GM23338 (cell line): Measurements from ENCODE around the gene ACO2. TPM values are rescaled to one million over a fixed set of nuclear protein-coding genes. Genes with fewer than 3 reads are reported as not detected.

ENCODE experiments used
- ATAC-seq: fragments of 200-7000 bp; cut with Tn5 transposase; 3 replicates; pipeline ENCODE4 v1.9.1; 2020
- DNase-seq: peaks from one replicate; pipeline ENCODE4 v3.0.0-alpha.2; 2015; ENCODE audit warnings: low spot score
- H2AFZ ChIP-seq: fragments of 200-600 bp; sonication (generic); 2 replicates; pipeline ENCODE4 v1.8.0; 2016; ENCODE audit warnings: antibody characterized with exemption, mild to moderate bottlenecking, moderate library complexity
- H3F3A ChIP-seq: fragments of 200-600 bp; sonication (generic); replicated peaks from 2 replicates; pipeline ENCODE4 v1.8.0; 2017; ENCODE audit warnings: antibody characterized with exemption, mixed run types, low read depth
- H3K27ac ChIP-seq: fragments of 200-600 bp; sonication (generic); 2 replicates; pipeline ENCODE4 v1.6.1; 2016; ENCODE audit warnings: low read depth
- H3K27me3 ChIP-seq: fragments of 200-600 bp; sonication (generic); 2 replicates; pipeline ENCODE4 v1.8.0; 2016; ENCODE audit warnings: mild to moderate bottlenecking, mixed run types, moderate library complexity; ENCODE audit not compliant: insufficient read depth
- H3K36me3 ChIP-seq: fragments of 200-600 bp; sonication (generic); 2 replicates; pipeline ENCODE4 v1.8.0; 2016; ENCODE audit warnings: mild to moderate bottlenecking; ENCODE audit not compliant: insufficient read depth
- H3K4me1 ChIP-seq: fragments of 200-600 bp; sonication (generic); 2 replicates; pipeline ENCODE4 v1.8.0; 2016; ENCODE audit warnings: mild to moderate bottlenecking, moderate library complexity; ENCODE audit not compliant: insufficient read depth
- H3K4me2 ChIP-seq: fragments of 200-600 bp; sonication (generic); 2 replicates; pipeline ENCODE4 v1.7.1; 2017; ENCODE audit warnings: mixed run types
- H3K4me3 ChIP-seq: fragments of 200-600 bp; sonication (generic); 2 replicates; pipeline ENCODE4 v1.6.1; 2016; ENCODE audit warnings: mixed run types
- H3K79me2 ChIP-seq: fragments of 200-600 bp; sonication (generic); replicated peaks from 2 replicates; pipeline ENCODE4 v1.8.0; 2017; ENCODE audit warnings: mild to moderate bottlenecking; ENCODE audit not compliant: insufficient read depth
- H3K9me2 ChIP-seq: fragments of 200-600 bp; sonication (generic); 2 replicates; pipeline ENCODE4 v1.8.0; 2017; ENCODE audit not compliant: insufficient read depth
- H4K20me1 ChIP-seq: fragments of 200-600 bp; sonication (generic); replicated peaks from 2 replicates; pipeline ENCODE4 v1.8.0; 2017; ENCODE audit warnings: mild to moderate bottlenecking; ENCODE audit not compliant: insufficient read depth
- H3K27ac Mint-ChIP-seq: 2 replicates; pipeline ENCODE4 v1.8.0; 2020; ENCODE audit warnings: inconsistent platforms, mild to moderate bottlenecking, moderate library complexity, mixed read lengths
- H3K27me3 Mint-ChIP-seq: 3 replicates; pipeline ENCODE4 v1.8.0; 2022; ENCODE audit warnings: low read depth, mild to moderate bottlenecking, moderate library complexity, mixed read lengths, inconsistent platforms; ENCODE audit not compliant: insufficient read depth, poor library complexity
- H3K36me3 Mint-ChIP-seq: 3 replicates; pipeline ENCODE4 v1.8.0; 2021; ENCODE audit warnings: low read depth, mild to moderate bottlenecking, inconsistent platforms, moderate library complexity, mixed read lengths
- H3K4me1 Mint-ChIP-seq: 3 replicates; pipeline ENCODE4 v1.8.0; 2020; ENCODE audit warnings: mild to moderate bottlenecking, inconsistent platforms, mixed read lengths
- H3K4me3 Mint-ChIP-seq: 3 replicates; pipeline ENCODE4 v1.8.0; 2021; ENCODE audit warnings: moderate library complexity, mild to moderate bottlenecking, inconsistent platforms, mixed read lengths
- H3K9me3 Mint-ChIP-seq: 3 replicates; pipeline ENCODE4 v1.8.0; 2020; ENCODE audit warnings: moderate library complexity, mild to moderate bottlenecking, inconsistent platforms, mixed read lengths
- CREB1 ChIP-seq: fragments of 250-450 bp; sonication (Bioruptor Pico); IDR thresholded peaks from 2 replicates; pipeline ENCODE4 v1.5.0; 2020; ENCODE audit warnings: low read depth, mild to moderate bottlenecking, moderate library complexity
- EZH2 ChIP-seq: fragments of 200-600 bp; sonication (generic); IDR thresholded peaks from one replicate; pipeline ENCODE4 v1.8.0; 2017; ENCODE audit warnings: antibody characterized with exemption, mild to moderate bottlenecking, low read depth; ENCODE audit not compliant: unreplicated experiment
- EZH2phosphoT487 ChIP-seq: fragments of 200-600 bp; sonication (generic); IDR thresholded peaks from one replicate; pipeline ENCODE4 v1.8.1; 2018; ENCODE audit warnings: antibody characterized with exemption; ENCODE audit not compliant: unreplicated experiment
- JUNB ChIP-seq: IDR thresholded peaks from one replicate; pipeline ENCODE4 v1.6.1; 2016; ENCODE audit warnings: antibody characterized with exemption; ENCODE audit not compliant: unreplicated experiment
- NANOG ChIP-seq: IDR thresholded peaks from 2 replicates; pipeline ENCODE4 v1.6.1; 2016; ENCODE audit warnings: antibody characterized with exemption, borderline replicate concordance
- POLR2AphosphoS5 ChIP-seq: IDR thresholded peaks from 2 replicates; pipeline ENCODE4 v1.6.1; 2016; ENCODE audit warnings: antibody characterized with exemption, low read depth
- STAT1 ChIP-seq: IDR thresholded peaks from one replicate; pipeline ENCODE4 v1.6.1; 2016; ENCODE audit warnings: antibody characterized with exemption; ENCODE audit not compliant: unreplicated experiment
- ZNF114 ChIP-seq: fragments of 250-450 bp; sonication (Bioruptor Pico); IDR thresholded peaks from 2 replicates; pipeline ENCODE4 v1.5.0; 2020; ENCODE audit warnings: mild to moderate bottlenecking, moderate library complexity
- polyA plus RNA-seq: library from polyadenylated mRNA; unstranded; fragments of >200 nt; fragmentation: Nextera tagmentation; extraction: Ambion mirVana; gene quantifications from 2 replicates; pipeline ENCODE4 v1.2.1, GENCODE V29; 2016
- total RNA-seq: library from RNA; depleted of rRNA; stranded (reverse); fragments of >200 nt; shearing (Covaris generic); gene quantifications from 2 replicates; pipeline ENCODE4 v1.2.3, GENCODE V29; 2014
- TF ChIP-seq, protein P1 (sequence below): IDR thresholded peaks from 2 replicates; pipeline ENCODE4 v1.6.1; 2016; ENCODE audit warnings: antibody characterized with exemption
- TF ChIP-seq, protein P2 (sequence below): fragments of 250-450 bp; sonication (Bioruptor Pico); IDR thresholded peaks from 2 replicates; pipeline ENCODE4 v1.5.0; 2020; ENCODE audit warnings: mild to moderate bottlenecking, moderate library complexity
- TF ChIP-seq, protein P3 (sequence below): IDR thresholded peaks from one replicate; pipeline ENCODE4 v1.6.1; 2018; ENCODE audit warnings: antibody characterized with exemption; ENCODE audit not compliant: unreplicated experiment
- TF ChIP-seq, protein P4 (sequence below), 2 experiments: fragments of 200-600 bp in 1 of 2; sonication (generic) in 1 of 2; conservative IDR thresholded peaks; 2 replicates each; pipeline versions ENCODE4 v1.5.1 to v1.6.1; 2016 to 2017; ENCODE audit warnings: antibody characterized with exemption in 2 of 2, low read depth in 2 of 2, mild to moderate bottlenecking in 2 of 2, moderate library complexity in 1 of 2

Gene ACO2
- total and polyA plus RNA-seq, 2 experiments from 2014 or later, result 36.2 to 79.7 TPM

DNA sequence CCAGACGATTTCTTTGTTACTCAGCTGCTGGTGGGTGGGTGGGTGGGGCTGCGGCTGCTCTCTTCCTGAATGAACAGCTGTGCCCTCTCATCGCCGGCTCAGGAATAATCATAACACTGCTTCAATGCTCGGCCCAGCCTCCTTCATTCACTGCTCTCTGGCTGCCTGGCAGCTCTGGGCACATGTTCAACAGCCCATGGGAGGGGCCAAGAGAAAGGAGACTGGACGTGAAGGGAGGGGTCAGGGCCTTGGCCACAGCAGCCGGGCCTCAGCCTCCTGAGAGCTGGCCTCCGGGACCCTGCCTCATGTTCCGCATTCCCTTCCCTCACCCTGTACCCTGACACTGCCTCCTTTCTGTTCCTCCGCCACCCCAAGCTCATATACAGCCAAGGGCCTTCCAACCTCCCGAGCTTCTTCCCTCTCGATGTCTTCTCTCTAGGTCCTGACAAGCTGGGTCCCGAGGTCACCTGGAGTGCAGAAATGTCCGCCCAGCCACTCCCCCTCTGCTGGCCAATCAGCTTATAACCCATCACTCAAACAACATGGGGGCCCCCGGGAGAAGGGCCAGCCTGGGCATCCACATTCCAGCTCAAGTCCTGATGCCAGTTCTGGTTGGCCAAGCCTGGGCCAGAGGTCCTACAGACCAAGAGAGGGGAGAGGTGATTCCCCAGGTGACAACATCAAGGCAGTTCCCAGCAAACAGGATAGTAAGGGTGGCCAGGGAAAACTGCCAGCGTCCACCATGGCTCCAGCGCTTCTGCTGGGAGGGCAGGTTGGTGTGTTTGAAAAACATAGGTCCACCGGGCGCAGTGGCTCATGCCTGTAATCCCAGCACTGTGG lies 88.7 kb downstream of the ACO2 start:
- Histone ChIP-seq H3K4me2 (no peak overlapping the region), H3K4me3 (no peak overlapping the region), H3K9me2 (no peaks in the 10 kb centered on the region), H3K4me1 (peaks cover 21% of the 10 kb centered on the region), H3K27ac (no peak overlapping the region), H3K27me3 (no peaks in the 10 kb centered on the region), H3K79me2 (no peaks in the 10 kb centered on the region), H3K36me3 (no peaks in the 10 kb centered on the region), H2AFZ (peak overlapping the region; percentile 86), H3F3A (0 out of 2 replicates have a peak, but pooled peaks cover 4% of the 10 kb centered on the region), H4K20me1 (no peaks in the 10 kb centered on the region)
- Mint-ChIP-seq H3K27me3 (peaks cover 18% of the 10 kb centered on the region), H3K27ac (no peak overlapping the region; the same call in 1 of the 2 replicates), H3K4me3 (no peak overlapping the region; the same call in 2 of the 3 replicates), H3K9me3 (no peaks in the 10 kb centered on the region), H3K4me1 (peaks cover 43% of the 10 kb centered on the region), H3K36me3 (no peaks in the 10 kb centered on the region)
- TF ChIP-seq, protein P1, sequence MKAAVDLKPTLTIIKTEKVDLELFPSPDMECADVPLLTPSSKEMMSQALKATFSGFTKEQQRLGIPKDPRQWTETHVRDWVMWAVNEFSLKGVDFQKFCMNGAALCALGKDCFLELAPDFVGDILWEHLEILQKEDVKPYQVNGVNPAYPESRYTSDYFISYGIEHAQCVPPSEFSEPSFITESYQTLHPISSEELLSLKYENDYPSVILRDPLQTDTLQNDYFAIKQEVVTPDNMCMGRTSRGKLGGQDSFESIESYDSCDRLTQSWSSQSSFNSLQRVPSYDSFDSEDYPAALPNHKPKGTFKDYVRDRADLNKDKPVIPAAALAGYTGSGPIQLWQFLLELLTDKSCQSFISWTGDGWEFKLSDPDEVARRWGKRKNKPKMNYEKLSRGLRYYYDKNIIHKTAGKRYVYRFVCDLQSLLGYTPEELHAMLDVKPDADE, result no peak
- TF ChIP-seq EZH2 (no peak), EZH2phosphoT487 (no peak), STAT1 (no peak), POLR2AphosphoS5 (no peak), JUNB (no peak), ZNF114 (CRISPR knock-in tag) (no peak), NANOG (no peak), CREB1 (CRISPR knock-in tag) (no peak)
- TF ChIP-seq, protein P2, sequence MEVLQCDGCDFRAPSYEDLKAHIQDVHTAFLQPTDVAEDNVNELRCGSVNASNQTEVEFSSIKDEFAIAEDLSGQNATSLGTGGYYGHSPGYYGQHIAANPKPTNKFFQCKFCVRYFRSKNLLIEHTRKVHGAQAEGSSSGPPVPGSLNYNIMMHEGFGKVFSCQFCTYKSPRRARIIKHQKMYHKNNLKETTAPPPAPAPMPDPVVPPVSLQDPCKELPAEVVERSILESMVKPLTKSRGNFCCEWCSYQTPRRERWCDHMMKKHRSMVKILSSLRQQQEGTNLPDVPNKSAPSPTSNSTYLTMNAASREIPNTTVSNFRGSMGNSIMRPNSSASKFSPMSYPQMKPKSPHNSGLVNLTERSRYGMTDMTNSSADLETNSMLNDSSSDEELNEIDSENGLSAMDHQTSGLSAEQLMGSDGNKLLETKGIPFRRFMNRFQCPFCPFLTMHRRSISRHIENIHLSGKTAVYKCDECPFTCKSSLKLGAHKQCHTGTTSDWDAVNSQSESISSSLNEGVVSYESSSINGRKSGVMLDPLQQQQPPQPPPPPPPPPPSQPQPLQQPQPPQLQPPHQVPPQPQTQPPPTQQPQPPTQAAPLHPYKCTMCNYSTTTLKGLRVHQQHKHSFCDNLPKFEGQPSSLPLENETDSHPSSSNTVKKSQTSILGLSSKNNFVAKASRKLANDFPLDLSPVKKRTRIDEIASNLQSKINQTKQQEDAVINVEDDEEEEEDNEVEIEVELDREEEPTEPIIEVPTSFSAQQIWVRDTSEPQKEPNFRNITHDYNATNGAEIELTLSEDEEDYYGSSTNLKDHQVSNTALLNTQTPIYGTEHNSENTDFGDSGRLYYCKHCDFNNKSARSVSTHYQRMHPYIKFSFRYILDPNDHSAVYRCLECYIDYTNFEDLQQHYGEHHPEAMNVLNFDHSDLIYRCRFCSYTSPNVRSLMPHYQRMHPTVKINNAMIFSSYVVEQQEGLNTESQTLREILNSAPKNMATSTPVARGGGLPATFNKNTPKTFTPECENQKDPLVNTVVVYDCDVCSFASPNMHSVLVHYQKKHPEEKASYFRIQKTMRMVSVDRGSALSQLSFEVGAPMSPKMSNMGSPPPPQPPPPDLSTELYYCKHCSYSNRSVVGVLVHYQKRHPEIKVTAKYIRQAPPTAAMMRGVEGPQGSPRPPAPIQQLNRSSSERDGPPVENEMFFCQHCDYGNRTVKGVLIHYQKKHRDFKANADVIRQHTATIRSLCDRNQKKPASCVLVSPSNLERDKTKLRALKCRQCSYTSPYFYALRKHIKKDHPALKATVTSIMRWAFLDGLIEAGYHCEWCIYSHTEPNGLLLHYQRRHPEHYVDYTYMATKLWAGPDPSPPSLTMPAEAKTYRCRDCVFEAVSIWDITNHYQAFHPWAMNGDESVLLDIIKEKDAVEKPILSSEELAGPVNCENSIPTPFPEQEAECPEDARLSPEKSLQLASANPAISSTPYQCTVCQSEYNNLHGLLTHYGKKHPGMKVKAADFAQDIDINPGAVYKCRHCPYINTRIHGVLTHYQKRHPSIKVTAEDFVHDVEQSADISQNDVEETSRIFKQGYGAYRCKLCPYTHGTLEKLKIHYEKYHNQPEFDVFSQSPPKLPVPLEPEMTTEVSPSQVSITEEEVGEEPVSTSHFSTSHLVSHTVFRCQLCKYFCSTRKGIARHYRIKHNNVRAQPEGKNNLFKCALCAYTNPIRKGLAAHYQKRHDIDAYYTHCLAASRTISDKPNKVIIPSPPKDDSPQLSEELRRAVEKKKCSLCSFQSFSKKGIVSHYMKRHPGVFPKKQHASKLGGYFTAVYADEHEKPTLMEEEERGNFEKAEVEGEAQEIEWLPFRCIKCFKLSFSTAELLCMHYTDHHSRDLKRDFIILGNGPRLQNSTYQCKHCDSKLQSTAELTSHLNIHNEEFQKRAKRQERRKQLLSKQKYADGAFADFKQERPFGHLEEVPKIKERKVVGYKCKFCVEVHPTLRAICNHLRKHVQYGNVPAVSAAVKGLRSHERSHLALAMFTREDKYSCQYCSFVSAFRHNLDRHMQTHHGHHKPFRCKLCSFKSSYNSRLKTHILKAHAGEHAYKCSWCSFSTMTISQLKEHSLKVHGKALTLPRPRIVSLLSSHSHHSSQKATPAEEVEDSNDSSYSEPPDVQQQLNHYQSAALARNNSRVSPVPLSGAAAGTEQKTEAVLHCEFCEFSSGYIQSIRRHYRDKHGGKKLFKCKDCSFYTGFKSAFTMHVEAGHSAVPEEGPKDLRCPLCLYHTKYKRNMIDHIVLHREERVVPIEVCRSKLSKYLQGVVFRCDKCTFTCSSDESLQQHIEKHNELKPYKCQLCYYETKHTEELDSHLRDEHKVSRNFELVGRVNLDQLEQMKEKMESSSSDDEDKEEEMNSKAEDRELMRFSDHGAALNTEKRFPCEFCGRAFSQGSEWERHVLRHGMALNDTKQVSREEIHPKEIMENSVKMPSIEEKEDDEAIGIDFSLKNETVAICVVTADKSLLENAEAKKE (CRISPR knock-in tag), result no peak
- TF ChIP-seq, protein P3, sequence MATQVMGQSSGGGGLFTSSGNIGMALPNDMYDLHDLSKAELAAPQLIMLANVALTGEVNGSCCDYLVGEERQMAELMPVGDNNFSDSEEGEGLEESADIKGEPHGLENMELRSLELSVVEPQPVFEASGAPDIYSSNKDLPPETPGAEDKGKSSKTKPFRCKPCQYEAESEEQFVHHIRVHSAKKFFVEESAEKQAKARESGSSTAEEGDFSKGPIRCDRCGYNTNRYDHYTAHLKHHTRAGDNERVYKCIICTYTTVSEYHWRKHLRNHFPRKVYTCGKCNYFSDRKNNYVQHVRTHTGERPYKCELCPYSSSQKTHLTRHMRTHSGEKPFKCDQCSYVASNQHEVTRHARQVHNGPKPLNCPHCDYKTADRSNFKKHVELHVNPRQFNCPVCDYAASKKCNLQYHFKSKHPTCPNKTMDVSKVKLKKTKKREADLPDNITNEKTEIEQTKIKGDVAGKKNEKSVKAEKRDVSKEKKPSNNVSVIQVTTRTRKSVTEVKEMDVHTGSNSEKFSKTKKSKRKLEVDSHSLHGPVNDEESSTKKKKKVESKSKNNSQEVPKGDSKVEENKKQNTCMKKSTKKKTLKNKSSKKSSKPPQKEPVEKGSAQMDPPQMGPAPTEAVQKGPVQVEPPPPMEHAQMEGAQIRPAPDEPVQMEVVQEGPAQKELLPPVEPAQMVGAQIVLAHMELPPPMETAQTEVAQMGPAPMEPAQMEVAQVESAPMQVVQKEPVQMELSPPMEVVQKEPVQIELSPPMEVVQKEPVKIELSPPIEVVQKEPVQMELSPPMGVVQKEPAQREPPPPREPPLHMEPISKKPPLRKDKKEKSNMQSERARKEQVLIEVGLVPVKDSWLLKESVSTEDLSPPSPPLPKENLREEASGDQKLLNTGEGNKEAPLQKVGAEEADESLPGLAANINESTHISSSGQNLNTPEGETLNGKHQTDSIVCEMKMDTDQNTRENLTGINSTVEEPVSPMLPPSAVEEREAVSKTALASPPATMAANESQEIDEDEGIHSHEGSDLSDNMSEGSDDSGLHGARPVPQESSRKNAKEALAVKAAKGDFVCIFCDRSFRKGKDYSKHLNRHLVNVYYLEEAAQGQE, result no peak
- TF ChIP-seq, protein P4, sequence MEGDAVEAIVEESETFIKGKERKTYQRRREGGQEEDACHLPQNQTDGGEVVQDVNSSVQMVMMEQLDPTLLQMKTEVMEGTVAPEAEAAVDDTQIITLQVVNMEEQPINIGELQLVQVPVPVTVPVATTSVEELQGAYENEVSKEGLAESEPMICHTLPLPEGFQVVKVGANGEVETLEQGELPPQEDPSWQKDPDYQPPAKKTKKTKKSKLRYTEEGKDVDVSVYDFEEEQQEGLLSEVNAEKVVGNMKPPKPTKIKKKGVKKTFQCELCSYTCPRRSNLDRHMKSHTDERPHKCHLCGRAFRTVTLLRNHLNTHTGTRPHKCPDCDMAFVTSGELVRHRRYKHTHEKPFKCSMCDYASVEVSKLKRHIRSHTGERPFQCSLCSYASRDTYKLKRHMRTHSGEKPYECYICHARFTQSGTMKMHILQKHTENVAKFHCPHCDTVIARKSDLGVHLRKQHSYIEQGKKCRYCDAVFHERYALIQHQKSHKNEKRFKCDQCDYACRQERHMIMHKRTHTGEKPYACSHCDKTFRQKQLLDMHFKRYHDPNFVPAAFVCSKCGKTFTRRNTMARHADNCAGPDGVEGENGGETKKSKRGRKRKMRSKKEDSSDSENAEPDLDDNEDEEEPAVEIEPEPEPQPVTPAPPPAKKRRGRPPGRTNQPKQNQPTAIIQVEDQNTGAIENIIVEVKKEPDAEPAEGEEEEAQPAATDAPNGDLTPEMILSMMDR (conservative IDR thresholded peaks at IDR 0.05; ENCODE audit: low read depth in 2 of 2), result no peak
- ATAC-seq, result peak; percentile 21
- DNase-seq, result peak; percentile 57
